Hepatocyte (in vitro differentiated cells): ENCODE measurements around the gene RNF125.

ENCODE experiments used
- EZH2 ChIP-seq: fragments of 200-600 bp; sonication (generic); IDR thresholded peaks from 2 replicates; pipeline ENCODE4 v1.6.1; 2016; ENCODE audit warnings: antibody characterized with exemption, mild to moderate bottlenecking, borderline replicate concordance
- TF ChIP-seq, protein P1 (sequence below): fragments of 200-600 bp; sonication (generic); IDR thresholded peaks from 2 replicates; pipeline ENCODE4 v1.5.1; 2016; ENCODE audit warnings: antibody characterized with exemption, mild to moderate bottlenecking; ENCODE audit not compliant: poor library complexity

DNA sequence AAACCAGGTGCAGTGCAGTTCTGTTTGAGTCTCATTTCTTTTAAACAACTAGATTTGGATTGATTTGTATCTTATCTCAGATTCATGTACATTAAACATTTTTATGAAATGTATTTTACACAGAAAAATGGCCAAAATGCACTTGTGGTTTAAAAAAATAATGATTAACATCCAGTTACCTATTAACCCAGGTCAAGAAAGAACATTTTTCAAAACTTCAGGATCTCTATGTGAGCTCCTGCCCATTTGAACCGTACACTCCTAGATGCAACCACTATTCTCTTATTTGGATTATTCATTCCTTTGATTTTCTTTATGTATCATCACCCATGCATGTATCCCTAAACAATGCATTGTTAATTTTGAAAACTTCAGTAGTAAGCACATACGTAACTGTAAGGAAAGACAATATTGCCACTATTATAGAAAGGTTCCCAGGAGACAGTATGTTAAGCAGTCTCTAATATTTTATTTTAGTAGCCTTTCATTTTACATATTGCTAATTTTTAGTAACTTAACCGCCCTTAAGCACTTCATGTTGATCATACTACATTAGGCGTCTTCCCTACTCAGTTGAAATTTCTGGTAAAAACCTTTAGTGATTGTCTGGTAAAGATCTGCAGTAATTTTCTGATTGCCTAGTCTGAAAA is 95.8 kb downstream of the RNF125 start:
- TF ChIP-seq, protein P1, sequence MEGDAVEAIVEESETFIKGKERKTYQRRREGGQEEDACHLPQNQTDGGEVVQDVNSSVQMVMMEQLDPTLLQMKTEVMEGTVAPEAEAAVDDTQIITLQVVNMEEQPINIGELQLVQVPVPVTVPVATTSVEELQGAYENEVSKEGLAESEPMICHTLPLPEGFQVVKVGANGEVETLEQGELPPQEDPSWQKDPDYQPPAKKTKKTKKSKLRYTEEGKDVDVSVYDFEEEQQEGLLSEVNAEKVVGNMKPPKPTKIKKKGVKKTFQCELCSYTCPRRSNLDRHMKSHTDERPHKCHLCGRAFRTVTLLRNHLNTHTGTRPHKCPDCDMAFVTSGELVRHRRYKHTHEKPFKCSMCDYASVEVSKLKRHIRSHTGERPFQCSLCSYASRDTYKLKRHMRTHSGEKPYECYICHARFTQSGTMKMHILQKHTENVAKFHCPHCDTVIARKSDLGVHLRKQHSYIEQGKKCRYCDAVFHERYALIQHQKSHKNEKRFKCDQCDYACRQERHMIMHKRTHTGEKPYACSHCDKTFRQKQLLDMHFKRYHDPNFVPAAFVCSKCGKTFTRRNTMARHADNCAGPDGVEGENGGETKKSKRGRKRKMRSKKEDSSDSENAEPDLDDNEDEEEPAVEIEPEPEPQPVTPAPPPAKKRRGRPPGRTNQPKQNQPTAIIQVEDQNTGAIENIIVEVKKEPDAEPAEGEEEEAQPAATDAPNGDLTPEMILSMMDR, result no peak
- TF ChIP-seq EZH2, result no peak
